ENCODE results near the gene PIGZ. TPM values are rescaled to one million over a fixed set of nuclear protein-coding genes. Genes with fewer than 3 reads are reported as not detected.

Gene PIGZ
- total RNA-seq, 1 experiment from 2014 or later: 0.15 TPM

DNA sequence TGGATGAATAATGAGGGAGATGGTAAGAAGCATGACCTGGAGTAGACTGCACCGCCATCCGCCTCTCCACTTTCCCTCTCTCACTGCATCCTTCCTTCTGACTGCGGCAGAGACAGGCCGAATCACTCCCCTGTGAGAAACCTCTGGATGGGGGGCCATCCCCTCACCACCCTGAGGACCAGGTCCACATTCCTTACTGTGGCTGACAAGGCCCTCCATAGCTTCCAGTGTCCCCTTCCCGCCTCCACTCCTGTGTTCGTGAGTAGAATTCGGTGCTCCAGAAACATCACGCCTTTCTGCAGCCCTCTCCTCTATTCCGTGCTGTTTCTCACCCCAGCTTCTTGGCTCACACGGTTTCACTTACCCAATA is 2.8 kb downstream of the PIGZ start:
- peaks cover 33% of the 10 kb centered on the region for H3K27me3 ChIP-seq (ENCODE audit: insufficient read depth, low read length)
- Mint-ChIP-seq H3K9me3 (peaks cover under 1 to 5% of the 10 kb centered on the region in 2 experiments; a peak in 4 of 5 replicates), H3K4me1 (peaks cover 3 to 13% of the 10 kb centered on the region in 2 experiments; a peak in 3 of 4 replicates), H3K4me3 (no peak overlapping the region), H3K27ac (no peak overlapping the region), H3K27me3 (ENCODE audit: low read depth) (peaks cover 74% of the 10 kb centered on the region), H3K36me3 (ENCODE audit: insufficient read depth in 1 of 3, low read depth in 3 of 3) (peaks cover 0 to 4% (median under 1%) of the 10 kb centered on the region in 3 experiments; a peak in 2 of 7 replicates)
- no peak overlapping the region for H2AFZ ChIP-seq (ENCODE audit: low read length)
- no peak overlapping the region for H2BK15ac ChIP-seq (ENCODE audit: low read depth, low read length)
- H2BK120ac ChIP-seq (ENCODE audit: low read depth, low read length, poor library complexity, severe bottlenecking): no peak overlapping the region
- H3K79me1 ChIP-seq (ENCODE audit: insufficient read depth, low read depth, low read length, poor library complexity, severe bottlenecking): no peaks in the 10 kb centered on the region
- H3T11ph ChIP-seq (ENCODE audit: low read length): no peak overlapping the region
- no peak overlapping the region for H2BK12ac ChIP-seq (ENCODE audit: insufficient read length, low read depth, low read length)
- H3K79me2 ChIP-seq (ENCODE audit: insufficient read depth, low read length): no peaks in the 10 kb centered on the region
- no peaks in the 10 kb centered on the region for H3K4me1 ChIP-seq (ENCODE audit: insufficient read depth, low read length)
- H4K5ac ChIP-seq (ENCODE audit: insufficient read length, low read depth, low read length): no peak overlapping the region
- H3K27ac ChIP-seq (ENCODE audit: insufficient read length, low read depth, low read length): no peak overlapping the region
- H3K9ac ChIP-seq (ENCODE audit: extremely low read depth, insufficient read length, low read length): no peak overlapping the region
- H3K4me2 ChIP-seq (ENCODE audit: insufficient read depth, insufficient read length, low read length): no peak overlapping the region
- no peak overlapping the region for H2BK20ac ChIP-seq (ENCODE audit: low read depth, low read length, poor library complexity, severe bottlenecking)
- no peak for TF ChIP-seq CTCF (conservative IDR thresholded peaks at IDR 0.05)
- H3K18ac ChIP-seq (ENCODE audit: insufficient read length, low read depth, low read length): no peak overlapping the region
- H3K56ac ChIP-seq (ENCODE audit: insufficient read length, low read depth, low read length): no peak overlapping the region
- no peak overlapping the region for H3K4ac ChIP-seq (ENCODE audit: low read depth, low read length)
- no CpG with 5 or more reads among the region's 10 CpGs for WGBS (ENCODE audit: extremely low coverage, insufficient read length, low lambda C conversion rate)
- no peak overlapping the region for H3K23ac ChIP-seq (ENCODE audit: insufficient read length, low read depth, low read length)
- no peak overlapping the region for H2BK5ac ChIP-seq (ENCODE audit: insufficient read length, low read length)
- no peaks in the 10 kb centered on the region for H3K9me3 ChIP-seq (ENCODE audit: control insufficient read depth, low read depth, low read length)
- H3K23me2 ChIP-seq (ENCODE audit: insufficient read length, low read depth, low read length, poor library complexity, severe bottlenecking): no peaks in the 10 kb centered on the region
- DNase-seq: no peak
- no peak overlapping the region for H2AK5ac ChIP-seq (ENCODE audit: insufficient read length, low read length)
- no peak overlapping the region for H4K8ac ChIP-seq (replicated peaks; ENCODE audit: insufficient read length, low read depth, low read length)
- H4K20me1 ChIP-seq (ENCODE audit: control insufficient read depth, insufficient read depth, insufficient read length): no peaks in the 10 kb centered on the region
- no peak overlapping the region for H4K91ac ChIP-seq (ENCODE audit: insufficient read length, low read depth, low read length)
- H3K14ac ChIP-seq (ENCODE audit: insufficient read depth, low read length): no peak overlapping the region
